ENCODE results near the gene MAP3K4. TPM values are rescaled to one million over a fixed set of nuclear protein-coding genes. Genes with fewer than 3 reads are reported as not detected.
A peak's percentile ranks its signal among the peaks of the same experiment; 100 is the strongest.

The MAP3K4 gene
- total and polyA plus RNA-seq, 2 of the 8 experiments (the other 6 are each of a cell fraction or from before 2014, with no cell fraction given) = 16.6 to 51.6 TPM

DNA sequence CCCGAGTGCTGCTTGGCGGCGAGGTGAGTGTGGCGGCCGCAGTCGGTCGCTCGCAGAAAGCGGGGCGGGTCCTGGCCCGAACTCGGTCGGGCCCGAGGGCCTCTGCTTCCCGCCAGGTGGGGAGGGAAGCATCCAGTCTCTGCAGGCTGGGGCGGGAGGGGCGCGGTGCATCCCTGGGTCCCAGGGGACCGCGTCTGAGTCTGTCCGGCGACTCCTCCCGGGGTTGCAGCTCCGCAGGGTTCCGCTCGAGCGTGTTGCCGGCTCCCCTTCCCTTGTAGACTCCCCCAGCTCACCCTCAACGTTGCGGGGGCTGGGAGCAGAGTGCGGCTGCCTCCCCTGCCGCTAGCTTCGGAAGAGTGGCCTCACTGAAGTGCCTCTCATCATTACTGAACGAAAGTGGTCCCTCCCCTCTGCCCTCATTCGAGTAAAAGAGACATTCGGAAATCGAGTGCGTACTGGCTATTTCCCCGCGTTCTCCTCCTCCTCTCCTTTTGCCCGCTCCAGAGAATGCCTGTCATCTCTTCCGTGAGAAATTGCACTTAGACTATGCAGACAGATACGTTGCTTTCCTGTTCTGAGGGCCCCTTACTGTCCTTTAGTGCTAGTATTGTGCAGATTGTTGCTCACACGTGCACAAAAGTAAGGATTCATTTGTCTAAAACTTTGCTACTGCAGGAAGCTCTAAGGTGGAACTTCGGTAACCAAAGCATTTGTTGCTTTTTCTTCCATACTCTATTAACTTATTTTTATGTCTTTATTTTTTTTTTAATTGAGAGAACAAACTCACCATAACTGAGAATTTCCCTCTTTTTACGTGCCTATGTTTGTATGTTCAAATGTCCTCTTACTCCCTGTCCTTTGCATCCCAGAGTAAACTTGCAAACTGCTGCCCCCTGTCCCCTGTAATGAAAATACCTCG is 751 bp downstream of the MAP3K4 start:
- H3K4ac ChIP-seq (replicated peaks; ENCODE audit: insufficient read length, low read depth, low read length) = no peak overlapping the region
- WGBS, 2 experiments (ENCODE audit: extremely low coverage in 1 of 2, insufficient coverage in 1 of 2, insufficient read length in 1 of 2, insufficient replicate concordance in 2 of 2, low coverage in 1 of 2, low lambda C conversion rate in 2 of 2, missing lambda C conversion rate in 1 of 2) = 1% methylated on average over 42 of the region's 47 CpGs; no CpG with 5 or more reads in 1 of the 2 experiments
- peak overlapping the region; percentile 99 for H4K8ac ChIP-seq (ENCODE audit: extremely low read depth, insufficient read depth, low read length)
- no peak overlapping the region for H2BK120ac ChIP-seq (replicated peaks; ENCODE audit: low read depth, low read length)
- H2BK12ac ChIP-seq (ENCODE audit: low read depth, low read length) = peak overlapping the region; percentile 35; the same call in 1 of the 2 replicates
- H3K27ac ChIP-seq (ENCODE audit: low read depth, low read length) = peak overlapping the region; percentile 81
- H3K56ac ChIP-seq (replicated peaks; ENCODE audit: insufficient read length, low read depth, low read length) = peak overlapping the region; percentile 69
- H3K27me3 ChIP-seq (replicated peaks in 1 of 4; ENCODE audit: control insufficient read depth in 3 of 4, extremely low read depth in 1 of 4, insufficient read depth in 3 of 4, low read length in 3 of 4) = no peaks in the 10 kb centered on the region; a peak in 1 of 7 replicates
- CTCF ChIA-PET (ENCODE audit: partially characterized antibody) = interaction anchor here (0.8 to 3.3 kb wide), 25 partner anchors 16 to 241 kb away, joined by 3 to 23 read pairs (median 4); no protein-coding TSS in a partner anchor
- H4K91ac ChIP-seq (replicated peaks; ENCODE audit: insufficient read length, low read length) = peak overlapping the region; percentile 22
- no peak overlapping the region for H2BK15ac ChIP-seq (ENCODE audit: low read length)
- peaks cover 0 to 3% of the 10 kb centered on the region in 2 experiments; a peak in 1 of 4 replicates for H3K9me3 ChIP-seq (ENCODE audit: insufficient read depth in 2 of 2, low read depth in 1 of 2, low read length in 1 of 2)
- H4K5ac ChIP-seq (ENCODE audit: insufficient read length, low read depth, low read length) = peak overlapping the region; percentile 85
- peak overlapping the region; percentile 87; the same call in 1 of the 2 replicates for H3K18ac ChIP-seq (ENCODE audit: extremely low read depth, low read length)
- no peak overlapping the region for H2BK20ac ChIP-seq (ENCODE audit: low read length)
- no peak overlapping the region for H2AK5ac ChIP-seq (ENCODE audit: low read depth, low read length)
- peak overlapping the region; percentile 95 to 99 for H3K4me2 ChIP-seq (ENCODE audit: insufficient read depth in 1 of 2, low read depth in 2 of 2, low read length in 2 of 2)
- peak overlapping the region; percentile 86 for H2BK5ac ChIP-seq (ENCODE audit: low read depth, low read length)
- H4K20me1 ChIP-seq (replicated peaks in 1 of 2; ENCODE audit: control insufficient read depth in 1 of 2, insufficient read depth in 2 of 2, low read length in 2 of 2) = peaks cover 1 to 11% of the 10 kb centered on the region in 2 experiments
- H3K79me1 ChIP-seq (ENCODE audit: low read depth, low read length) = peaks cover 7% of the 10 kb centered on the region
- peak overlapping the region; percentile 80 to 91 (median 86) for H3K4me3 ChIP-seq (ENCODE audit: extremely low read depth in 1 of 4, insufficient read depth in 2 of 4, low read depth in 3 of 4, low read length in 4 of 4)
- no peak overlapping the region for H3K23ac ChIP-seq (ENCODE audit: insufficient read length)
- POLR2A ChIA-PET (ENCODE audit: partially characterized antibody) = interaction anchor here (0.8 to 2.6 kb wide), 9 partner anchors 10 to 242 kb away, joined by 3 to 11 read pairs (median 6); no protein-coding TSS in a partner anchor
- no peaks in the 10 kb centered on the region; a peak in 2 of 8 replicates for H3K36me3 ChIP-seq (ENCODE audit: control insufficient read depth in 2 of 4, insufficient read depth in 4 of 4, low read length in 3 of 4)
- peaks cover 0 to 6% (median 0%) of the 10 kb centered on the region in 4 experiments; a peak in 1 of 7 replicates for H3K4me1 ChIP-seq (replicated peaks in 1 of 4; ENCODE audit: control insufficient read depth in 3 of 4, insufficient read depth in 4 of 4, low read length in 3 of 4)
- H3K79me2 ChIP-seq (ENCODE audit: control insufficient read depth in 1 of 2, insufficient read depth in 2 of 2, low read length in 2 of 2) = peaks cover 14 to 50% of the 10 kb centered on the region in 2 experiments
- peak overlapping the region; percentile 77 to 98 (median 82) for H3K9ac ChIP-seq (replicated peaks in 1 of 4; ENCODE audit: extremely low read depth in 1 of 4, low read depth in 3 of 4, low read length in 3 of 4)
- H3K23me2 ChIP-seq (ENCODE audit: low read depth, low read length) = peaks cover 3% of the 10 kb centered on the region
- peak overlapping the region; percentile 60; the same call in 1 of the 2 replicates for H2AFZ ChIP-seq (ENCODE audit: low read length)
- no peak overlapping the region for H3K14ac ChIP-seq (ENCODE audit: insufficient read length)
- FAIRE-seq (no peak), DNase-seq (ENCODE audit: low read depth in 1 of 2, low spot score in 2 of 2) (peak in 1 of 2 experiments; percentile 71)
- TF ChIP-seq CBX5 (IDR thresholded peaks at IDR 0.05; ENCODE audit: low read depth, low read length) (no peak), POLR2A (IDR thresholded peaks at IDR 0.05; ENCODE audit: control extremely low read depth in 1 of 2, low read depth in 2 of 2, low read length in 2 of 2) (peak in 1 of 2 experiments; percentile 68; a peak in 2 of 3 replicates), PHF8 (conservative IDR thresholded peaks at IDR 0.05; ENCODE audit: low read depth, low read length) (peak; percentile 56), RBBP5 (IDR thresholded peaks at IDR 0.05; ENCODE audit: borderline replicate concordance, low read depth, low read length) (peak; percentile 87; the same call in 1 of the 2 replicates), ASH2L (IDR thresholded peaks at IDR 0.05; ENCODE audit: low read length) (no peak), SP2 (IDR thresholded peaks at IDR 0.05; ENCODE audit: low read length) (no peak), YY1 (IDR thresholded peaks at IDR 0.05; ENCODE audit: low read depth, low read length) (no peak), RAD21 (IDR thresholded peaks at IDR 0.05 in 1 of 2, conservative IDR thresholded peaks at IDR 0.05 in 1 of 2; ENCODE audit: low read depth in 2 of 2, low read length in 2 of 2) (peak; percentile 67 to 70), CHD2 (IDR thresholded peaks at IDR 0.05; ENCODE audit: low read length) (no peak)
- TF ChIP-seq, protein P1, sequence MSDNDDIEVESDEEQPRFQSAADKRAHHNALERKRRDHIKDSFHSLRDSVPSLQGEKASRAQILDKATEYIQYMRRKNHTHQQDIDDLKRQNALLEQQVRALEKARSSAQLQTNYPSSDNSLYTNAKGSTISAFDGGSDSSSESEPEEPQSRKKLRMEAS (IDR thresholded peaks at IDR 0.05) = no peak
